Transverse colon (tissue), 4 donors: ENCODE results near the gene WASHC3. TPM values are rescaled to one million over a fixed set of nuclear protein-coding genes. Genes with fewer than 3 reads are reported as not detected.

Experiments used
- DNase-seq: peaks from one replicate; pipeline ENCODE4 v3.0.0-alpha.2; 2019
- H3K27ac ChIP-seq, 4 donors: fragments of 200-600 bp; sonication (generic); 2 replicates each; pipeline ENCODE4 v1.5.1; 2016 to 2018; ENCODE audit warnings: inconsistent platforms in 4 of 4
- H3K27me3 ChIP-seq: fragments of 200-600 bp; sonication (generic); 2 replicates; pipeline ENCODE4 v1.5.1; 2017; ENCODE audit warnings: inconsistent platforms
- H3K36me3 ChIP-seq, 4 donors: fragments of 200-600 bp; sonication (generic); 2 replicates each; pipeline ENCODE4 v1.5.1; 2017 to 2019; ENCODE audit warnings: inconsistent platforms in 4 of 4
- H3K4me1 ChIP-seq, 4 donors: fragments of 200-600 bp; sonication (generic); 2 replicates each; pipeline ENCODE4 v1.5.1; 2017 to 2020; ENCODE audit warnings: inconsistent platforms in 4 of 4
- H3K4me3 ChIP-seq, 4 donors: fragments of 200-600 bp; sonication (generic); 1 replicate in 1 of 4; 2 replicates in 3 of 4; pipeline versions ENCODE4 v1.5.1 to v1.6.1; 2017 to 2019; ENCODE audit warnings: inconsistent platforms in 4 of 4
- H3K9me3 ChIP-seq, 2 donors: fragments of 200-600 bp; sonication (generic); 2 replicates each; pipeline ENCODE4 v1.5.1; 2017 to 2019; ENCODE audit warnings: inconsistent platforms in 2 of 2
- CTCF ChIP-seq, 5 experiments: fragments of 200-600 bp in 3 of 5; fragments of 450-650 bp in 2 of 5; sonication (generic) in 3 of 5; IDR thresholded peaks; 1 replicate in 2 of 5; 2 replicates in 3 of 5; pipeline ENCODE4 v1.5.1; 2016 to 2017; ENCODE audit warnings: antibody characterized with exemption in 5 of 5, inconsistent platforms in 3 of 5, mild to moderate bottlenecking in 2 of 5, moderate library complexity in 1 of 5
- EP300 ChIP-seq: sonication (generic); formaldehyde crosslinking; IDR thresholded peaks from one replicate; pipeline ENCODE4 v1.6.1; 2017; ENCODE audit warnings: antibody characterized with exemption, low read depth
- POLR2A ChIP-seq: fragments of 450-650 bp; IDR thresholded peaks from one replicate; pipeline ENCODE4 v1.6.1; 2016; ENCODE audit warnings: antibody characterized with exemption, mild to moderate bottlenecking, moderate library complexity
- POLR2AphosphoS5 ChIP-seq, 3 donors: sonication (generic); formaldehyde crosslinking; IDR thresholded peaks; one replicate each; pipeline ENCODE4 v1.6.1; 2016; ENCODE audit warnings: antibody characterized with exemption in 3 of 3
- WGBS, 2 donors: methylation state at CpG; one replicate each; pipeline ENCODE4 v1.1.5; 2018; ENCODE audit warnings: low coverage in 1 of 2; 5-methylcytosine and 5-hydroxymethylcytosine counted together
- in situ Hi-C, 4 donors: fragments of 200-750 bp; cut with MboI; loops; one replicate each; pipeline versions ENCODE4 v1.15.0 to v1.15.1; 2017; ENCODE audit warnings: low sequenced_read_pairs in 3 of 4, low pct_ligation_motif_present in 1 of 4, low pct_unique_long_range_greater_than_20kb in 1 of 4
- intact Hi-C: fragments of 100-400 bp; cut with DNase I; formaldehyde crosslinking; loops from one replicate; pipeline ENCODE4 v1.15.1; 2023; ENCODE audit warnings: low total_unique reads
- total RNA-seq, 4 donors: library from RNA; depleted of rRNA; stranded (reverse); fragments of >200 nt; gene quantifications; one replicate each; pipeline ENCODE4 v1.1.0, GENCODE V29; 2016

The WASHC3 gene
- total RNA-seq, result 10 to 100 TPM; 18.7 to 78.6 (median 52.3) TPM

- H3K4me3 ChIP-seq, result peak within 1 kb of the TSS; percentile 71 to 83 (median 74)
- H3K27me3 ChIP-seq, result no peaks in the 10 kb centered on the region
- intact Hi-C loops (loop anchor here (10.0 kb wide), 1 partner anchor 127 kb away; no protein-coding TSS in a partner anchor), in situ Hi-C loops (no loop called here)
- H3K27ac ChIP-seq, result peak within 1 kb of the TSS; percentile 89 to 92 (median 90)
- peaks cover 0 to 2% (median 0%) of the 10 kb centered on the region in 4 donors for H3K36me3 ChIP-seq
- no peaks in the 10 kb centered on the region for H3K9me3 ChIP-seq
- peaks cover 3 to 8% (median 5%) of the 10 kb centered on the region in 4 donors for H3K4me1 ChIP-seq
- 1% methylated on average over 15 to 41 of the region's 44 CpGs for WGBS, 2 donors
- peak; percentile 96 for DNase-seq
- TF ChIP-seq EP300 (no peak), POLR2AphosphoS5 (IDR thresholded peaks at IDR 0.05) (peak; percentile 66 to 85 (median 77)), POLR2A (peak; percentile 76), CTCF (IDR thresholded peaks at IDR 0.05) (no peak)
Measured at GRCh38 chr12:102061560-102062418, at the start of gene WASHC3. Gene WASHC3 (minus strand): TSS chr12:102061991. CDS start chr12:102061962, 29 bp downstream.

GRCh38 chr12:102110782-102111181 is 49.0 kb upstream of the WASHC3 start:
- Histone ChIP-seq H3K36me3 (peaks cover 0 to 36% (median 11%) of the 10 kb centered on the region in 4 donors), H3K27me3 (no peaks in the 10 kb centered on the region), H3K27ac (no peak overlapping the region), H3K4me3 (no peak overlapping the region), H3K9me3 (peaks cover 4 to 7% of the 10 kb centered on the region in 2 donors), H3K4me1 (no peaks in the 10 kb centered on the region)
- intact Hi-C loops, result no loop called here
- no peak for TF ChIP-seq EP300
- in situ Hi-C loops, result no loop called here
- DNase-seq, result no peak

GRCh38 chr12:102107970-102108369 is 46.2 kb upstream of the WASHC3 start:
- DNase-seq, result no peak
- TF ChIP-seq POLR2A (no peak), POLR2AphosphoS5 (IDR thresholded peaks at IDR 0.05) (no peak), CTCF (IDR thresholded peaks at IDR 0.05) (no peak), EP300 (no peak)
- Histone ChIP-seq H3K27me3 (no peaks in the 10 kb centered on the region), H3K4me1 (no peaks in the 10 kb centered on the region), H3K36me3 (peaks cover 0 to 45% (median 11%) of the 10 kb centered on the region in 4 donors), H3K9me3 (peaks cover 4 to 7% of the 10 kb centered on the region in 2 donors), H3K27ac (no peak overlapping the region), H3K4me3 (no peak overlapping the region)
- intact Hi-C loops, result no loop called here
- in situ Hi-C loops, result no loop called here
- WGBS, 2 donors, result 86% methylated on average over 1 of the region's 1 CpG; no CpG with 5 or more reads in 1 of the 2 donors

GRCh38 chr12:102106905-102107304 is 45.1 kb upstream of the WASHC3 start:
- 92 to 94% methylated on average over 3 of the region's 3 CpGs for WGBS, 2 donors

More at GRCh38 chr12:102106905-102107304, 45.1 kb upstream of the WASHC3 start:
- DNase-seq, result no peak
- TF ChIP-seq CTCF (IDR thresholded peaks at IDR 0.05), result no peak
- no peak for TF ChIP-seq EP300
- TF ChIP-seq POLR2AphosphoS5 (IDR thresholded peaks at IDR 0.05), result no peak
- no peak for TF ChIP-seq POLR2A
- peaks cover 4 to 7% of the 10 kb centered on the region in 2 donors for H3K9me3 ChIP-seq
- H3K27ac ChIP-seq, result no peak overlapping the region
- in situ Hi-C loops, result no loop called here
- no peaks in the 10 kb centered on the region for H3K27me3 ChIP-seq
- H3K36me3 ChIP-seq, result peaks cover 0 to 48% (median 11%) of the 10 kb centered on the region in 4 donors
- no peak overlapping the region for H3K4me3 ChIP-seq
- intact Hi-C loops, result no loop called here
- H3K4me1 ChIP-seq, result no peaks in the 10 kb centered on the region
